GM12873 (cell line): ENCODE data around the gene RNASE4.

ENCODE experiments used
- TF ChIP-seq, protein P1 (sequence below): IDR thresholded peaks from 2 replicates; pipeline ENCODE4 v1.5.1; 2012; ENCODE audit warnings: low read depth, mild to moderate bottlenecking, moderate library complexity, low read length, control low read depth; ENCODE audit not compliant: insufficient read depth; ENCODE audit errors: missing control alignments

RNASE4 gene, protein sequence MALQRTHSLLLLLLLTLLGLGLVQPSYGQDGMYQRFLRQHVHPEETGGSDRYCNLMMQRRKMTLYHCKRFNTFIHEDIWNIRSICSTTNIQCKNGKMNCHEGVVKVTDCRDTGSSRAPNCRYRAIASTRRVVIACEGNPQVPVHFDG

GRCh38 chr14:20683891-20684661 is at the start of gene RNASE4:
Gene RNASE4 (plus strand): TSS chr14:20684560. CDS start chr14:20699372, 14,812 bp downstream.
- TF ChIP-seq, protein P1, sequence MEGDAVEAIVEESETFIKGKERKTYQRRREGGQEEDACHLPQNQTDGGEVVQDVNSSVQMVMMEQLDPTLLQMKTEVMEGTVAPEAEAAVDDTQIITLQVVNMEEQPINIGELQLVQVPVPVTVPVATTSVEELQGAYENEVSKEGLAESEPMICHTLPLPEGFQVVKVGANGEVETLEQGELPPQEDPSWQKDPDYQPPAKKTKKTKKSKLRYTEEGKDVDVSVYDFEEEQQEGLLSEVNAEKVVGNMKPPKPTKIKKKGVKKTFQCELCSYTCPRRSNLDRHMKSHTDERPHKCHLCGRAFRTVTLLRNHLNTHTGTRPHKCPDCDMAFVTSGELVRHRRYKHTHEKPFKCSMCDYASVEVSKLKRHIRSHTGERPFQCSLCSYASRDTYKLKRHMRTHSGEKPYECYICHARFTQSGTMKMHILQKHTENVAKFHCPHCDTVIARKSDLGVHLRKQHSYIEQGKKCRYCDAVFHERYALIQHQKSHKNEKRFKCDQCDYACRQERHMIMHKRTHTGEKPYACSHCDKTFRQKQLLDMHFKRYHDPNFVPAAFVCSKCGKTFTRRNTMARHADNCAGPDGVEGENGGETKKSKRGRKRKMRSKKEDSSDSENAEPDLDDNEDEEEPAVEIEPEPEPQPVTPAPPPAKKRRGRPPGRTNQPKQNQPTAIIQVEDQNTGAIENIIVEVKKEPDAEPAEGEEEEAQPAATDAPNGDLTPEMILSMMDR = no peak

GRCh38 chr14:20641591-20641990 is 42.8 kb upstream of the RNASE4 start, which contains the start of gene OR6S1:
Gene OR6S1 (minus strand): TSS chr14:20641691. CDS start chr14:20641691, 0 bp downstream.
- TF ChIP-seq, protein P1 = no peak

DNA sequence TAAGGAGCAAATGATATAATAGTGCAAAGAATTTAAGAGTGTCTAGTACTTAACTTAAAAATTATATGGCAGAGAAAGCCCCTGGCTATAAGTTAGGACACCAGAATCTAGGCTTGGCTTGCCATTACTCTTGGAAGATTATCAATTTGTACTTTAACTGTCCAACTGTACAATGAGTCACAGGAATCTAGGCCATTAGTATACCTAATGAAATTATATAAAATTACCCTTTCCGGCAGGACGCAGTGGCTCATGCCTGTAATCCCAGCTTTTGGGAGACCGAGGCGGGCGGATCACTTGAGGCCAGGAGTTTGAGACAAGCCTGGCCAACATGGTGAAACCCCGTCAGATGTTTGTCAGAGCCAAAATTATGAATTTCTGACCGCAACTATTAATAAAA is 42.2 kb upstream of the RNASE4 start:
- TF ChIP-seq, protein P1 = no peak

DNA sequence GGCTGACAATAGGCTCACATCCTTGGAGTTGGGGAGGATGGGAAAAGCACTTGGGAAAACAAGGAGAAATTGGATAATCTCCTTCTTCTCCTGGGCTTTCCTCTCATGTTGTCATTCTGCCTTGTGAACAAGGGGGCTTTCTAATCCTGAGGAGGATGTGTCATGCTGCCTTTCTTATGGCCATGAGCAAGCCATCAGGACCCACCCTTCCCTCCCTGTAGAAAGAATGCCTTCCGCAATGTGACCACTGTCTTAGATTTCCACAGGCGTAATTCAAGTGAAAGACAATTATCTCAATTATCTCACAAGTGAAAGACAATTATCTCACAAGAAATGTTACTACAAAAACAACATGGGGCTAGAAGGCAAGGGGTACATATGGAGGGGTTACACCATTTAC is 39.8 kb upstream of the RNASE4 start:
- TF ChIP-seq, protein P1 = no peak

- TF ChIP-seq, protein P1 = no peak
Observed at GRCh38 chr14:20645481-20645880, 38.9 kb upstream of the RNASE4 start.

- TF ChIP-seq, protein P1 = no peak
Observed at GRCh38 chr14:20652996-20653975, 31.1 kb upstream of the RNASE4 start.
